Muscle layer of colon (tissue), 2 donors: ENCODE measurements around the gene CRYBA1.
"Not testable (repeated sequence)": the region's sequence is repeated elsewhere in the genome, so short reads cannot be mapped to it uniquely, and the experiment has no call there.

Source experiments
- H3K27ac ChIP-seq: one replicate; pipeline ENCODE4 v1.7.0; 2013; ENCODE audit warnings: low read depth, mild to moderate bottlenecking, low read length, moderate library complexity
- H3K27me3 ChIP-seq, 2 donors: one replicate each; pipeline ENCODE4 v1.7.0; 2013; ENCODE audit warnings: low read length in 2 of 2, mild to moderate bottlenecking in 2 of 2; ENCODE audit not compliant: insufficient read depth in 2 of 2, control insufficient read depth in 1 of 2
- H3K36me3 ChIP-seq: one replicate; pipeline ENCODE4 v1.7.0; 2013; ENCODE audit warnings: mild to moderate bottlenecking, low read length; ENCODE audit not compliant: insufficient read depth
- H3K4me1 ChIP-seq: one replicate; pipeline ENCODE4 v1.7.0; 2013; ENCODE audit warnings: mild to moderate bottlenecking, low read length; ENCODE audit not compliant: insufficient read depth
- H3K4me3 ChIP-seq, 2 donors: one replicate each; pipeline ENCODE4 v1.7.0; 2013; ENCODE audit warnings: low read length in 2 of 2, low read depth in 1 of 2, mild to moderate bottlenecking in 1 of 2, moderate library complexity in 1 of 2
- H3K9ac ChIP-seq: one replicate; pipeline ENCODE4 v1.7.0; 2013; ENCODE audit warnings: low read length
- H3K9me3 ChIP-seq: one replicate; pipeline ENCODE4 v1.7.0; 2013; ENCODE audit warnings: mild to moderate bottlenecking, low read length
- donor health status: abdominal sarcoma.
- donor health status: Adenocarcinoma of cecum.

Gene CRYBA1

GRCh38 chr17:29252101-29252791 is 5.6 kb downstream of the CRYBA1 start:
- Histone ChIP-seq H3K4me3 (no peak overlapping the region), H3K27ac (no peak overlapping the region), H3K36me3 (peaks cover 11% of the 10 kb centered on the region), H3K4me1 (peaks cover 20% of the 10 kb centered on the region), H3K9me3 (no peaks in the 10 kb centered on the region), H3K27me3 (no peaks in the 10 kb centered on the region), H3K9ac (no peak overlapping the region)

- no peak overlapping the region for H3K4me3 ChIP-seq
- no peaks in the 10 kb centered on the region for H3K27me3 ChIP-seq
- no peak overlapping the region for H3K27ac ChIP-seq
- peaks cover 27% of the 10 kb centered on the region for H3K4me1 ChIP-seq
- H3K36me3 ChIP-seq, result peaks cover 11% of the 10 kb centered on the region
- no peak overlapping the region for H3K9ac ChIP-seq
- no peaks in the 10 kb centered on the region for H3K9me3 ChIP-seq
Measured at GRCh38 chr17:29253037-29253436, 6.4 kb downstream of the CRYBA1 start.

GRCh38 chr17:29255926-29256522 is 9.4 kb downstream of the CRYBA1 start:
- H3K36me3 ChIP-seq, result peaks cover 27% of the 10 kb centered on the region
- H3K4me3 ChIP-seq, result no peak overlapping the region
- no peaks in the 10 kb centered on the region for H3K27me3 ChIP-seq
- H3K9ac ChIP-seq, result no peak overlapping the region
- no peaks in the 10 kb centered on the region for H3K9me3 ChIP-seq
- peak overlapping the region; percentile 70 for H3K27ac ChIP-seq
- H3K4me1 ChIP-seq, result peaks cover 31% of the 10 kb centered on the region

GRCh38 chr17:29256735-29257466 is 10.2 kb downstream of the CRYBA1 start:
- Histone ChIP-seq H3K4me1 (peaks cover 35% of the 10 kb centered on the region), H3K4me3 (peak overlapping the region in 1 of 2 donors; percentile 43), H3K27ac (peak overlapping the region; percentile 70)

GRCh38 chr17:29257756-29258155 is 11.1 kb downstream of the CRYBA1 start:
- Histone ChIP-seq H3K27me3 (no peaks in the 10 kb centered on the region), H3K9ac (no peak overlapping the region), H3K36me3 (peaks cover 29% of the 10 kb centered on the region), H3K4me3 (peak overlapping the region in 1 of 2 donors; percentile 43), H3K9me3 (no peaks in the 10 kb centered on the region), H3K27ac (peak overlapping the region; percentile 5), H3K4me1 (peaks cover 38% of the 10 kb centered on the region)

More at GRCh38 chr17:29256735-29257466, 10.2 kb downstream of the CRYBA1 start:
- H3K27me3 ChIP-seq, result no peaks in the 10 kb centered on the region
- H3K9me3 ChIP-seq, result no peaks in the 10 kb centered on the region
- no peak overlapping the region for H3K9ac ChIP-seq
- H3K36me3 ChIP-seq, result peaks cover 26% of the 10 kb centered on the region

- no peaks in the 10 kb centered on the region for H3K9me3 ChIP-seq
- H3K4me3 ChIP-seq, result no peak overlapping the region
- peaks cover 40% of the 10 kb centered on the region for H3K36me3 ChIP-seq
- H3K4me1 ChIP-seq, result peaks cover 13% of the 10 kb centered on the region
- no peak overlapping the region for H3K27ac ChIP-seq
- H3K9ac ChIP-seq, result no peak overlapping the region
- H3K27me3 ChIP-seq, result no peaks in the 10 kb centered on the region
Measured at GRCh38 chr17:29263916-29264315, 17.3 kb downstream of the CRYBA1 start.

- H3K9me3 ChIP-seq, H3K27me3 ChIP-seq, H3K4me3 ChIP-seq, H3K27ac ChIP-seq, H3K9ac ChIP-seq: not testable (repeated sequence)
- peaks cover 23% of the 10 kb centered on the region for H3K4me1 ChIP-seq
- peaks cover 22% of the 10 kb centered on the region for H3K36me3 ChIP-seq
Measured at GRCh38 chr17:29271980-29272379, 25.3 kb downstream of the CRYBA1 start.

- H3K27me3 ChIP-seq, result no peaks in the 10 kb centered on the region
- no peak overlapping the region for H3K9ac ChIP-seq
- peaks cover 36% of the 10 kb centered on the region for H3K4me1 ChIP-seq
- no peak overlapping the region for H3K27ac ChIP-seq
- peaks cover 24% of the 10 kb centered on the region for H3K36me3 ChIP-seq
- H3K9me3 ChIP-seq, result no peaks in the 10 kb centered on the region
- H3K4me3 ChIP-seq, result no peak overlapping the region
Measured at GRCh38 chr17:29273924-29274323, 27.3 kb downstream of the CRYBA1 start.

GRCh38 chr17:29278692-29279091 is 32.0 kb downstream of the CRYBA1 start:
- Histone ChIP-seq H3K27me3 (no peaks in the 10 kb centered on the region), H3K9me3 (no peaks in the 10 kb centered on the region), H3K9ac (no peak overlapping the region), H3K4me1 (peaks cover 44% of the 10 kb centered on the region), H3K4me3 (no peak overlapping the region), H3K27ac (no peak overlapping the region), H3K36me3 (peaks cover 40% of the 10 kb centered on the region)

GRCh38 chr17:29279397-29280070 is 32.9 kb downstream of the CRYBA1 start:
- no peaks in the 10 kb centered on the region for H3K27me3 ChIP-seq
- H3K27ac ChIP-seq, result no peak overlapping the region
- peaks cover 43% of the 10 kb centered on the region for H3K4me1 ChIP-seq
- H3K9me3 ChIP-seq, result no peaks in the 10 kb centered on the region
- H3K36me3 ChIP-seq, result peaks cover 36% of the 10 kb centered on the region
- H3K9ac ChIP-seq, result no peak overlapping the region
- H3K4me3 ChIP-seq, result no peak overlapping the region

- Histone ChIP-seq H3K36me3 (peaks cover 38% of the 10 kb centered on the region), H3K4me3 (no peak overlapping the region), H3K27me3 (no peaks in the 10 kb centered on the region), H3K4me1 (peaks cover 33% of the 10 kb centered on the region), H3K9me3 (no peaks in the 10 kb centered on the region), H3K27ac (no peak overlapping the region), H3K9ac (no peak overlapping the region)
Measured at GRCh38 chr17:29283496-29283895, 36.8 kb downstream of the CRYBA1 start.
